Muscle layer of colon (tissue), 2 donors: ENCODE results near the gene TEPSIN.

Source experiments
- H3K27ac ChIP-seq: one replicate; pipeline ENCODE4 v1.7.0; 2013; ENCODE audit warnings: low read depth, mild to moderate bottlenecking, low read length, moderate library complexity
- H3K27me3 ChIP-seq, 2 donors: one replicate each; pipeline ENCODE4 v1.7.0; 2013; ENCODE audit warnings: low read length in 2 of 2, mild to moderate bottlenecking in 2 of 2; ENCODE audit not compliant: insufficient read depth in 2 of 2, control insufficient read depth in 1 of 2
- H3K36me3 ChIP-seq: one replicate; pipeline ENCODE4 v1.7.0; 2013; ENCODE audit warnings: mild to moderate bottlenecking, low read length; ENCODE audit not compliant: insufficient read depth
- H3K4me1 ChIP-seq: one replicate; pipeline ENCODE4 v1.7.0; 2013; ENCODE audit warnings: mild to moderate bottlenecking, low read length; ENCODE audit not compliant: insufficient read depth
- H3K4me3 ChIP-seq, 2 donors: one replicate each; pipeline ENCODE4 v1.7.0; 2013; ENCODE audit warnings: low read length in 2 of 2, low read depth in 1 of 2, mild to moderate bottlenecking in 1 of 2, moderate library complexity in 1 of 2
- H3K9ac ChIP-seq: one replicate; pipeline ENCODE4 v1.7.0; 2013; ENCODE audit warnings: low read length
- H3K9me3 ChIP-seq: one replicate; pipeline ENCODE4 v1.7.0; 2013; ENCODE audit warnings: mild to moderate bottlenecking, low read length
- donor health status: abdominal sarcoma.
- donor health status: Adenocarcinoma of cecum.

The TEPSIN gene

DNA sequence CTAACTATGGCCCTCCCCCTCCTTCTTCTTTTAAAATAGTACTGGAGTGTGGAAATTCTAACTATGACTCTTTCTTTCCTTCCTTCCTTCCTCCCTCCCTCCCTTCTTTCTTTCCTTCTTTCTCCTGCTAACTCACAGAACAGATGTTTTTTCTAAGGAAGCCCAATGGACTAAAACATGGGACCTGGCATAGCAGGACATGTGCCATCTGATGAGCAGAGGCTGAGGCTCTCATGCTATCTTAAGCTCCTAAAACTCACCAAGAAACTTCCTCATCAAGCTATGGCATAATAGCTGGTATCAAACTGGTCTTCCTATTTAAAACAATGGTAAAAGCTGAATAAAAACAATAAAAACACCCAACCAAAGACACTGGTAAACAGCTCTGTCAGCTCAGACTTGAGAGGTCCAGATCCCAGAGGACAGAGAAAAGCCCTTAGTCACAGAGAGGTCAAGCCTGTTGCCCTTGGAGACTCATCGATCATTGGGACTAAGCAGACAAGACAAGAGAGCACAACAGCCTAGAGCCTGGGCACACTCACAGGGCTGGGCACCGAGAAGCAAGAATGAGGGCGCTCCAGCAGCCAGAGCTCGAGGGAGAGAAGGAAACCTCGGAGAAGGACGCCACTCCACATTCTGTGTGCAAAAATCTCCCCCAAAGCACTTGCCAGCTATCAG, 28.7 kb upstream of the TEPSIN start:
- H3K9ac ChIP-seq: no peak overlapping the region
- H3K4me1 ChIP-seq: no peaks in the 10 kb centered on the region
- H3K4me3 ChIP-seq: no peak overlapping the region
- no peaks in the 10 kb centered on the region for H3K9me3 ChIP-seq
- no peaks in the 10 kb centered on the region for H3K27me3 ChIP-seq
- peaks cover 32% of the 10 kb centered on the region for H3K36me3 ChIP-seq
- no peak overlapping the region for H3K27ac ChIP-seq

GRCh38 chr17:81265576-81265975, 26.7 kb upstream of the TEPSIN start:
- H3K4me1 ChIP-seq: no peaks in the 10 kb centered on the region
- no peaks in the 10 kb centered on the region for H3K27me3 ChIP-seq
- H3K36me3 ChIP-seq: peaks cover 31% of the 10 kb centered on the region
- H3K4me3 ChIP-seq: no peak overlapping the region
- H3K9me3 ChIP-seq: no peaks in the 10 kb centered on the region
- H3K9ac ChIP-seq: no peak overlapping the region
- no peak overlapping the region for H3K27ac ChIP-seq

- Histone ChIP-seq H3K4me1 (no peaks in the 10 kb centered on the region), H3K36me3 (peaks cover 26% of the 10 kb centered on the region), H3K27me3 (no peaks in the 10 kb centered on the region), H3K9me3 (no peaks in the 10 kb centered on the region), H3K9ac (no peak overlapping the region), H3K4me3 (no peak overlapping the region), H3K27ac (no peak overlapping the region)
These were observed 25.8 kb upstream of the TEPSIN start for GRCh38 chr17:81264640-81265039.

- Histone ChIP-seq H3K4me3 (no peak overlapping the region), H3K27ac (no peak overlapping the region), H3K9me3 (no peaks in the 10 kb centered on the region), H3K4me1 (no peaks in the 10 kb centered on the region), H3K36me3 (peaks cover 26% of the 10 kb centered on the region), H3K27me3 (no peaks in the 10 kb centered on the region), H3K9ac (no peak overlapping the region)
These were observed 24.7 kb upstream of the TEPSIN start for GRCh38 chr17:81263371-81264181.

- Histone ChIP-seq H3K36me3 (peaks cover 29% of the 10 kb centered on the region), H3K27me3 (no peaks in the 10 kb centered on the region), H3K27ac (no peak overlapping the region)
These were observed 22.9 kb upstream of the TEPSIN start for GRCh38 chr17:81261582-81262336.

DNA sequence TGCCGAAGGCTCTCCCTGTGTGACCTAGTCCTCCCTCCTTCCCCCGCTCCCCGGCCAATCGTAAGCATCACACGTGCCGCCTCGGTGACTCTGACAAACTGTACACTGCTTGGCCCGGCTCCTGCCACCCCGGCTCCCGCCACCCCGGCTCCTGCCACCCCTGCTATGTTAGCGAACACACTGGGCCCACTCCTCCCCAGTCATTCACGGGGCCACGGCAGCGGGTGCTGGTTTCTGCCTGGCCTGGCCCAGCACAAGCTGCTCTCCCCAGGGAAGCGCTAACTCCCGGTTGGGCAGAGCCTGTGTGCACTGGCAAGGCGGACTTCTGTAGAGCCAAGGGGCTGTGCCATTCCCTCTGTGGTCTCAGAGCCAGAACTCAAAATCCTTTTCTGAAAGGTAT, 22.2 kb upstream of the TEPSIN start:
- Histone ChIP-seq H3K27me3 (no peaks in the 10 kb centered on the region), H3K27ac (no peak overlapping the region), H3K4me1 (no peaks in the 10 kb centered on the region), H3K36me3 (peaks cover 29% of the 10 kb centered on the region), H3K9ac (no peak overlapping the region), H3K9me3 (no peaks in the 10 kb centered on the region), H3K4me3 (no peak overlapping the region)

More at GRCh38 chr17:81261582-81262336, 22.9 kb upstream of the TEPSIN start:
- no peaks in the 10 kb centered on the region for H3K4me1 ChIP-seq
- no peak overlapping the region for H3K9ac ChIP-seq
- H3K4me3 ChIP-seq: no peak overlapping the region
- no peaks in the 10 kb centered on the region for H3K9me3 ChIP-seq

DNA sequence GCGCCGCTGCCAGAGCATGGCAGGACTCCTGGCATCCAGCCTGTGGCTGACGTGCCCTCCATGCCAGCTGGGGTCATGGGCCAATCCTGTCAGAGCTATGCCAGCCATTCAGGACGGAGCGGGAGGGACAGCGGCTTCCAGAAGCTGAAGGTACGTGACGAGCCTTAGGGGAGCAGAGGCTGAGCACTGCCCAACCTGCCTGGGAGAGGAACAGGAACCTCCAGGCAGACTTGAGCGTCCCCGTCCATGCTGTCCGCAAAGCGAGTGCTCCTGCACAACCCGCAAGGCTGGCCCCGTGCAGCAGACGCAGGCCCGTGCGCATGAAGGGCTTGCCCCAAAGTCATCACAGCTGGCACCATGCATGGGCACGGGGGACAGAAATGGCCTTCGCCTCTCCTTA, 21.8 kb upstream of the TEPSIN start:
- H3K4me3 ChIP-seq: no peak overlapping the region
- H3K4me1 ChIP-seq: peaks cover under 1% of the 10 kb centered on the region
- H3K36me3 ChIP-seq: peaks cover 29% of the 10 kb centered on the region
- no peak overlapping the region for H3K9ac ChIP-seq
- no peaks in the 10 kb centered on the region for H3K27me3 ChIP-seq
- no peaks in the 10 kb centered on the region for H3K9me3 ChIP-seq
- H3K27ac ChIP-seq: no peak overlapping the region

GRCh38 chr17:81260171-81260570, 21.3 kb upstream of the TEPSIN start:
- Histone ChIP-seq H3K4me3 (no peak overlapping the region), H3K36me3 (peaks cover 29% of the 10 kb centered on the region), H3K9me3 (no peaks in the 10 kb centered on the region), H3K27me3 (no peaks in the 10 kb centered on the region), H3K4me1 (peaks cover 5% of the 10 kb centered on the region), H3K9ac (no peak overlapping the region), H3K27ac (no peak overlapping the region)

GRCh38 chr17:81259058-81259605, 20.3 kb upstream of the TEPSIN start:
- H3K27ac ChIP-seq: no peak overlapping the region
- H3K4me3 ChIP-seq: no peak overlapping the region
- no peaks in the 10 kb centered on the region for H3K27me3 ChIP-seq
- peaks cover 12% of the 10 kb centered on the region for H3K4me1 ChIP-seq
- H3K9ac ChIP-seq: no peak overlapping the region
- no peaks in the 10 kb centered on the region for H3K9me3 ChIP-seq
- peaks cover 26% of the 10 kb centered on the region for H3K36me3 ChIP-seq

- Histone ChIP-seq H3K4me3 (no peak overlapping the region), H3K4me1 (peaks cover 12% of the 10 kb centered on the region), H3K27ac (no peak overlapping the region), H3K27me3 (no peaks in the 10 kb centered on the region), H3K9ac (no peak overlapping the region), H3K36me3 (peaks cover 18% of the 10 kb centered on the region), H3K9me3 (no peaks in the 10 kb centered on the region)
These were observed 19.4 kb upstream of the TEPSIN start for GRCh38 chr17:81258292-81258691.

DNA sequence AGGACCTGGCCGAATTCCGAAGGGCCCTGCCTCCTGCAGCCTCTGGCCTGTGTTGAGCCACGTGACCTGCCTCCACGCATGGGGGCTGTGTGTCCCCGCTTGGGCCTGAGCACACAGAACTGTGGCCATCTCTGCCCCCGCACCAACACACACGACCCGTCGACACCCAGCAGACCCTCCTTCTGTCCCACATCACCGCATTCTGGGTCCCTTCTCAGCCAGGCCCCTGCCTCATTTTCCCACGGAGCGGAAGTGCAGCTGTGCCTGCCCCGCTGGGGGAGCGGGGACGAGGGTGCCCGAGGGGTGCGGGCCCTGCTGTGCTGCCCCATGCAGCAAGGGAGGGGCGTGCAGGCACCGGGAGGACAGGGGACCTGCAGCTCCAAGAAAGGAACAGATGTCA, 18.7 kb upstream of the TEPSIN start:
- peaks cover 21% of the 10 kb centered on the region for H3K36me3 ChIP-seq

More for the DNA sequence above, 18.7 kb upstream of the TEPSIN start:
- Histone ChIP-seq H3K9me3 (no peaks in the 10 kb centered on the region), H3K9ac (no peak overlapping the region), H3K27me3 (no peaks in the 10 kb centered on the region), H3K4me1 (peaks cover 12% of the 10 kb centered on the region), H3K27ac (no peak overlapping the region), H3K4me3 (no peak overlapping the region)
